Hematopoietic multipotent progenitor cell treated with erythropoietin and hydrocortisone succinate and interleukin-3 and kit ligand, for 17 days (in vitro differentiated cells): ENCODE data around the gene ANO1.

ENCODE experiments used
- DNase-seq: peaks from one replicate; pipeline ENCODE4 v3.0.0-alpha.2; 2015; ENCODE audit warnings: low spot score

ANO1 gene

GRCh38 chr11:70072861-70073755 is 5.0 kb upstream of the ANO1 start:
- no peak for DNase-seq

GRCh38 chr11:70073871-70074371 is 4.2 kb upstream of the ANO1 start:
- DNase-seq, result no peak

GRCh38 chr11:70074746-70075145 is 3.4 kb upstream of the ANO1 start:
- no peak for DNase-seq

- DNase-seq, result no peak
Observed at GRCh38 chr11:70075836-70076235, 2.3 kb upstream of the ANO1 start.

GRCh38 chr11:70076461-70076931 is 1.6 kb upstream of the ANO1 start:
- no peak for DNase-seq

GRCh38 chr11:70077411-70078094 is 564 bp upstream of the ANO1 start:
- no peak for DNase-seq

GRCh38 chr11:70078781-70079616 is 882 bp downstream of the ANO1 start:
- DNase-seq, result no peak

- no peak for DNase-seq
Observed at GRCh38 chr11:70079691-70080090, 1.6 kb downstream of the ANO1 start.

- DNase-seq, result no peak
Observed at GRCh38 chr11:70080763-70081162, 2.6 kb downstream of the ANO1 start.

- no peak for DNase-seq
Observed at GRCh38 chr11:70082829-70083228, 4.7 kb downstream of the ANO1 start.

- no peak for DNase-seq
Observed at GRCh38 chr11:70084046-70084984, 6.2 kb downstream of the ANO1 start.

GRCh38 chr11:70085815-70086769 is 8.0 kb downstream of the ANO1 start:
- no peak for DNase-seq

GRCh38 chr11:70087446-70088167 is 9.5 kb downstream of the ANO1 start:
- DNase-seq, result no peak

GRCh38 chr11:70088735-70089250 is 10.7 kb downstream of the ANO1 start:
- no peak for DNase-seq

- no peak for DNase-seq
Observed at GRCh38 chr11:70089631-70090030, 11.5 kb downstream of the ANO1 start.

- no peak for DNase-seq
Observed at GRCh38 chr11:70090961-70091381, 12.9 kb downstream of the ANO1 start.

- no peak for DNase-seq
Observed at GRCh38 chr11:70091638-70092037, 13.5 kb downstream of the ANO1 start.

- no peak for DNase-seq
Observed at GRCh38 chr11:70092959-70093715, 15.0 kb downstream of the ANO1 start.
